ENCODE results near the gene TRIM61.
"Not testable (repeated sequence)": the region's sequence is repeated elsewhere in the genome, so short reads cannot be mapped to it uniquely, and the experiment has no call there.

Gene TRIM61

GRCh38 chr4:164952551-164952950 is 24.9 kb downstream of the TRIM61 start:
- TF ChIP-seq CTCF (IDR thresholded peaks at IDR 0.05; ENCODE audit: low read depth, low read length) = no peak
- H3K4me3 ChIP-seq (replicated peaks in 1 of 2; ENCODE audit: low read depth in 2 of 2, low read length in 2 of 2) = no peak overlapping the region
- DNase-seq (ENCODE audit: low read depth in 2 of 2) = no peak

GRCh38 chr4:164949448-164950143 is 27.9 kb downstream of the TRIM61 start:
- no peak for DNase-seq (ENCODE audit: low read depth in 2 of 2)
- no peak for TF ChIP-seq CTCF (IDR thresholded peaks at IDR 0.05; ENCODE audit: low read depth, low read length)
- no peak overlapping the region for H3K4me3 ChIP-seq (replicated peaks in 1 of 2; ENCODE audit: low read depth in 2 of 2, low read length in 2 of 2)

GRCh38 chr4:164948975-164949374 is 28.5 kb downstream of the TRIM61 start:
- H3K4me3 ChIP-seq (replicated peaks in 1 of 2; ENCODE audit: low read depth in 2 of 2, low read length in 2 of 2) = no peak overlapping the region
- DNase-seq (ENCODE audit: low read depth in 2 of 2) = no peak
- TF ChIP-seq CTCF (IDR thresholded peaks at IDR 0.05; ENCODE audit: low read depth, low read length) = no peak

- H3K4me3 ChIP-seq (replicated peaks in 1 of 2; ENCODE audit: low read depth in 2 of 2, low read length in 2 of 2); DNase-seq (ENCODE audit: low read depth in 2 of 2): not testable (repeated sequence)
Observed at GRCh38 chr4:164948006-164948405, 29.5 kb downstream of the TRIM61 start.

GRCh38 chr4:164946810-164947209 is 30.6 kb downstream of the TRIM61 start:
- H3K4me3 ChIP-seq (replicated peaks in 1 of 2; ENCODE audit: low read depth in 2 of 2, low read length in 2 of 2) = no peak overlapping the region
- DNase-seq (ENCODE audit: low read depth in 2 of 2) = no peak
- TF ChIP-seq CTCF (IDR thresholded peaks at IDR 0.05; ENCODE audit: low read depth, low read length) = no peak

GRCh38 chr4:164945146-164945545 is 32.3 kb downstream of the TRIM61 start:
- H3K4me3 ChIP-seq (replicated peaks in 1 of 2; ENCODE audit: low read depth in 2 of 2, low read length in 2 of 2) = no peak overlapping the region
- TF ChIP-seq CTCF (IDR thresholded peaks at IDR 0.05; ENCODE audit: low read depth, low read length) = no peak
- no peak for DNase-seq (ENCODE audit: low read depth in 2 of 2)

GRCh38 chr4:164943192-164943591 is 34.3 kb downstream of the TRIM61 start:
- no peak overlapping the region for H3K4me3 ChIP-seq (replicated peaks in 1 of 2; ENCODE audit: low read depth in 2 of 2, low read length in 2 of 2)
- no peak for TF ChIP-seq CTCF (IDR thresholded peaks at IDR 0.05; ENCODE audit: low read depth, low read length)
- DNase-seq (ENCODE audit: low read depth in 2 of 2) = no peak
